Nephron progenitor cell (in vitro differentiated cells): ENCODE data around the gene ZBED6.
A peak's percentile ranks its signal among the peaks of the same experiment; 100 is the strongest.

ENCODE experiments used
- DNase-seq: peaks from one replicate; pipeline ENCODE4 v3.0.0; 2021
- H3K27ac Mint-ChIP-seq: 2 replicates; pipeline ENCODE4 v1.8.0; 2021; ENCODE audit warnings: mild to moderate bottlenecking, moderate library complexity, mixed read lengths
- H3K27me3 Mint-ChIP-seq: 2 replicates; pipeline ENCODE4 v1.8.0; 2021; ENCODE audit warnings: mild to moderate bottlenecking, low read depth, mixed read lengths; ENCODE audit not compliant: poor library complexity
- H3K36me3 Mint-ChIP-seq: 2 replicates; pipeline ENCODE4 v1.8.0; 2021; ENCODE audit warnings: low read depth, mixed read lengths
- H3K4me1 Mint-ChIP-seq: 2 replicates; pipeline ENCODE4 v1.8.0; 2021; ENCODE audit warnings: mixed read lengths
- H3K4me3 Mint-ChIP-seq: 2 replicates; pipeline ENCODE4 v1.8.0; 2021; ENCODE audit warnings: mild to moderate bottlenecking, moderate library complexity, mixed read lengths
- H3K9me3 Mint-ChIP-seq: 2 replicates; pipeline ENCODE4 v1.8.0; 2021; ENCODE audit warnings: mild to moderate bottlenecking, moderate library complexity, mixed read lengths
- CTCF ChIP-seq: fragments of 200-600 bp; sonication (generic); IDR thresholded peaks from 2 replicates; pipeline ENCODE4 v1.5.0; 2021; ENCODE audit warnings: antibody characterized with exemption

The ZBED6 gene

GRCh38 chr1:203799971-203800370 lies 4.5 kb downstream of the ZBED6 start:
- no peak for TF ChIP-seq CTCF
- H3K36me3 Mint-ChIP-seq = peaks cover 95% of the 10 kb centered on the region
- no peaks in the 10 kb centered on the region for H3K27me3 Mint-ChIP-seq
- H3K27ac Mint-ChIP-seq = no peak overlapping the region
- DNase-seq = no peak
- no peak overlapping the region for H3K4me3 Mint-ChIP-seq
- peaks cover 25% of the 10 kb centered on the region for H3K4me1 Mint-ChIP-seq
- peaks cover 73% of the 10 kb centered on the region for H3K9me3 Mint-ChIP-seq

- Mint-ChIP-seq H3K27me3 (peaks cover 2% of the 10 kb centered on the region), H3K4me1 (no peaks in the 10 kb centered on the region), H3K27ac (no peak overlapping the region), H3K4me3 (no peak overlapping the region), H3K36me3 (peaks cover 92% of the 10 kb centered on the region), H3K9me3 (peaks cover 27% of the 10 kb centered on the region)
- no peak for TF ChIP-seq CTCF
- DNase-seq = no peak
Measured at GRCh38 chr1:203805689-203806088, 10.3 kb downstream of the ZBED6 start.

- no peak for TF ChIP-seq CTCF
- Mint-ChIP-seq H3K27me3 (peaks cover 5% of the 10 kb centered on the region), H3K4me3 (no peak overlapping the region), H3K27ac (peak overlapping the region; percentile 66), H3K9me3 (peaks cover 19% of the 10 kb centered on the region), H3K36me3 (peaks cover 91% of the 10 kb centered on the region), H3K4me1 (no peaks in the 10 kb centered on the region)
- no peak for DNase-seq
Measured at GRCh38 chr1:203807196-203807595, 11.8 kb downstream of the ZBED6 start.

GRCh38 chr1:203813581-203814341 lies 18.3 kb downstream of the ZBED6 start:
- Mint-ChIP-seq H3K36me3 (peaks cover 83% of the 10 kb centered on the region), H3K9me3 (peaks cover 4% of the 10 kb centered on the region), H3K27ac (no peak overlapping the region), H3K4me1 (no peaks in the 10 kb centered on the region), H3K27me3 (peaks cover 5% of the 10 kb centered on the region), H3K4me3 (no peak overlapping the region)
- TF ChIP-seq CTCF = no peak
- no peak for DNase-seq

- H3K4me3 Mint-ChIP-seq = no peak overlapping the region
- no peak overlapping the region for H3K27ac Mint-ChIP-seq
- H3K9me3 Mint-ChIP-seq = peaks cover 4% of the 10 kb centered on the region
- no peaks in the 10 kb centered on the region for H3K4me1 Mint-ChIP-seq
- no peak for TF ChIP-seq CTCF
- H3K36me3 Mint-ChIP-seq = peaks cover 77% of the 10 kb centered on the region
- no peaks in the 10 kb centered on the region for H3K27me3 Mint-ChIP-seq
- no peak for DNase-seq
Measured at GRCh38 chr1:203818399-203818798, 23.0 kb downstream of the ZBED6 start.

- no peaks in the 10 kb centered on the region for H3K27me3 Mint-ChIP-seq
Measured at GRCh38 chr1:203823306-203823705, 27.9 kb downstream of the ZBED6 start.

More at GRCh38 chr1:203823306-203823705, 27.9 kb downstream of the ZBED6 start:
- DNase-seq = no peak
- no peak for TF ChIP-seq CTCF
- Mint-ChIP-seq H3K27ac (no peak overlapping the region), H3K4me1 (no peaks in the 10 kb centered on the region), H3K4me3 (no peak overlapping the region), H3K36me3 (peaks cover 83% of the 10 kb centered on the region), H3K9me3 (no peaks in the 10 kb centered on the region)
